Lower leg skin (tissue), 3 donors: Measurements from ENCODE around the gene PRPF40A.

Experiments used
- CTCF ChIP-seq, 3 donors: fragments of 450-650 bp; IDR thresholded peaks; one replicate each; pipeline ENCODE4 v1.5.1; 2016; ENCODE audit warnings: antibody characterized with exemption in 3 of 3, mild to moderate bottlenecking in 3 of 3, moderate library complexity in 2 of 3
- POLR2A ChIP-seq, 2 donors: fragments of 450-650 bp; IDR thresholded peaks; one replicate each; pipeline ENCODE4 v1.6.1; 2016 to 2017; ENCODE audit warnings: antibody characterized with exemption in 2 of 2, mild to moderate bottlenecking in 1 of 2, moderate library complexity in 1 of 2

DNA sequence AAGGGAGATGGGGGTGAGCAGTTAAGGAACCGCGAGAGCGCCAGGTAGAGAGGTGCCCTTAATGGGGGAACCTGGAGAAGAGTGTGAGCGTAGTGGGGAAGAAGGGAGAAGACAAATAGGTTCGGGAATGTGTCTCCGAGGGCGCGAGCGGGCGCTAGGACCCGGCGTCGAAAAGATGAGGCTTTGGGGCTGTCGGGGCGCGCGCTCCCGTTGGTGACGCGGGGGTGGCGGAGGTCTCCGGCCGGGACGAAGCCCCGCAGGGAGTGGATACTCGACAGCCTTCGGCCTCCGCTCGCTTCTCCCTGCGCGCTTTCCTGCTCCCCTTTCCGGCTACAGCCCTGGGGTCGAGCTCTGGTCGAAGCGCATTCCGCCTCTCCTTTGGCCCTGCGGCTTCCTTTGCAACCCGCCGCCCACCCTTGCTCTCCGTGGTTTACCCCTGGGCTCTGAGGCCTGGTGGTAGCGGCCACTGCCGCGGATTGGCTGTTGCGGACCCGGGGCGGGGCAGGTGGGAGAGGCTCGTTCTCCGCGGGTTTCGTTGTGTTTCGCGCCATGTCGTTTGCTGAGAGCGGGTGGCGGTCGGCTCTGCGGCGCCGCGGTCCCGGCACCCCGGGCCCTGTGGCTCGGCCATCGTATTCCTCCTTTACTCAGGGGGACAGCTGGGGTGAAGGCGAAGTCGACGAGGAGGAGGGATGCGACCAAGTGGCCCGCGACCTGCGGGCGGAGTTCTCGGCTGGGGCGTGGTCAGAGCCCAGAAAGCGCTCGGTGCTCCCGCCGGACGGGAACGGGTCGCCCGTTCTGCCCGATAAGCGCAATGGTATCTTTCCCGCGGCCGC, 1.0 kb upstream of the PRPF40A start, which contains the start of gene ARL6IP6:
- peak in 1 of 3 donors; percentile 82 for TF ChIP-seq CTCF (IDR thresholded peaks at IDR 0.05)
- peak in 1 of 2 donors; percentile 8 for TF ChIP-seq POLR2A (IDR thresholded peaks at IDR 0.05)
